HepG2 (cell line): ENCODE measurements around the gene SLC44A4. TPM values are rescaled to one million over a fixed set of nuclear protein-coding genes. Genes with fewer than 3 reads are reported as not detected.

Experiments used
- EEA1 ChIP-seq: sonication (generic); formaldehyde crosslinking; IDR thresholded peaks from 2 replicates; pipeline ENCODE4 v1.5.1; 2020; ENCODE audit warnings: mild to moderate bottlenecking, missing genetic modification reagents, borderline replicate concordance
- GATAD2A ChIP-seq: IDR thresholded peaks from 2 replicates; pipeline ENCODE4 v1.6.1; 2016
- HNF1A ChIP-seq, 2 experiments: sonication (generic) in 1 of 2; formaldehyde crosslinking in 1 of 2; IDR thresholded peaks; 2 replicates each; pipeline versions ENCODE4 v1.4.0 to v1.6.1; 2016 to 2020; ENCODE audit warnings: borderline replicate concordance in 1 of 2, low read depth in 1 of 2, mild to moderate bottlenecking in 1 of 2, missing genetic modification reagents in 1 of 2
- KDM1A ChIP-seq: IDR thresholded peaks from 2 replicates; pipeline ENCODE4 v1.6.1; 2016; ENCODE audit warnings: missing compliant biosample characterization
- NCOA5 ChIP-seq: sonication (generic); formaldehyde crosslinking; IDR thresholded peaks from 2 replicates; pipeline ENCODE4 v1.4.0; 2020; ENCODE audit warnings: missing genetic modification reagents
- SMARCC2 ChIP-seq: fragments of 450-650 bp; IDR thresholded peaks from 2 replicates; pipeline ENCODE4 v1.6.1; 2017; ENCODE audit warnings: antibody characterized with exemption, mild to moderate bottlenecking
- SNAPC4 ChIP-seq: sonication (generic); formaldehyde crosslinking; IDR thresholded peaks from 2 replicates; pipeline ENCODE4 v1.4.0; 2020; ENCODE audit warnings: mild to moderate bottlenecking, missing genetic modification reagents
- STAT6 ChIP-seq: sonication (generic); formaldehyde crosslinking; IDR thresholded peaks from 2 replicates; pipeline ENCODE4 v1.4.0; 2020; ENCODE audit warnings: missing genetic modification reagents, mild to moderate bottlenecking, borderline replicate concordance
- TMF1 ChIP-seq: sonication (generic); formaldehyde crosslinking; IDR thresholded peaks from 2 replicates; pipeline ENCODE4 v1.8.1; 2022; ENCODE audit warnings: low read depth, missing genetic modification reagents
- ZBTB38 ChIP-seq: sonication (generic); formaldehyde crosslinking; IDR thresholded peaks from 2 replicates; pipeline ENCODE4 v1.5.1; 2020; ENCODE audit warnings: mild to moderate bottlenecking, missing genetic modification reagents
- ZFP36 ChIP-seq: fragments of 150-350 bp; IDR thresholded peaks from 2 replicates; pipeline ENCODE4 v1.6.1; 2018; ENCODE audit warnings: borderline replicate concordance, low read length, low read depth; ENCODE audit not compliant: partially characterized antibody
- ZNF17 ChIP-seq: sonication (generic); formaldehyde crosslinking; IDR thresholded peaks from 2 replicates; pipeline ENCODE4 v1.5.0; 2020; ENCODE audit warnings: mild to moderate bottlenecking, missing genetic modification reagents
- polyA plus RNA-seq, 8 experiments: library from polyadenylated mRNA; depleted of rRNA in 3 of 8; stranded (reverse) in 7 of 8; unstranded in 1 of 8; fragments of >200 nt; fragmentation: Illumina TruSeq in 4 of 8; extraction: Trizol in 4 of 8; gene quantifications; 2 replicates each; pipeline versions ENCODE4 v1.2.1 to v1.2.3, GENCODE V29; 2011 to 2016; ENCODE audit warnings: low read depth in 4 of 8, missing spikeins in 1 of 8, mixed read lengths in 1 of 8; ENCODE audit not compliant: insufficient read depth in 1 of 8
- total RNA-seq, 5 experiments: library from RNA; depleted of rRNA; stranded (reverse); fragments of >200 nt; fragmentation: Illumina TruSeq; extraction: Trizol; gene quantifications; 2 replicates each; pipeline ENCODE4 v1.2.3, GENCODE V29; 2016; ENCODE audit warnings: low read depth in 1 of 5

The SLC44A4 gene
- total and polyA plus RNA-seq, 2 of the 13 experiments (the other 11 are each of a cell fraction or from before 2014, with no cell fraction given): 3.5 to 5.9 TPM

- TF ChIP-seq STAT6 (CRISPR knock-in tag) (no peak), KDM1A (no peak), NCOA5 (CRISPR knock-in tag) (no peak), EEA1 (no peak), ZFP36 (no peak), TMF1 (CRISPR knock-in tag) (no peak), ZBTB38 (CRISPR knock-in tag) (no peak), ZNF17 (CRISPR knock-in tag) (no peak), SNAPC4 (no peak; the same call in 1 of the 2 replicates), SMARCC2 (no peak), HNF1A (IDR thresholded peaks at IDR 0.05; ENCODE audit: low read depth) (peak; percentile 2; the same call in 1 of the 2 replicates), HNF1A (CRISPR knock-in tag; IDR thresholded peaks at IDR 0.05; ENCODE audit: borderline replicate concordance) (no peak), GATAD2A (peak; percentile 67)
Observed at GRCh38 chr6:31819871-31820299, 58.9 kb downstream of the SLC44A4 start (continued).
